ENCODE data around the gene KIF3B. TPM values are rescaled to one million over a fixed set of nuclear protein-coding genes. Genes with fewer than 3 reads are reported as not detected.

KIF3B gene
- total RNA-seq, 1 donor, result 39.4 TPM

DNA sequence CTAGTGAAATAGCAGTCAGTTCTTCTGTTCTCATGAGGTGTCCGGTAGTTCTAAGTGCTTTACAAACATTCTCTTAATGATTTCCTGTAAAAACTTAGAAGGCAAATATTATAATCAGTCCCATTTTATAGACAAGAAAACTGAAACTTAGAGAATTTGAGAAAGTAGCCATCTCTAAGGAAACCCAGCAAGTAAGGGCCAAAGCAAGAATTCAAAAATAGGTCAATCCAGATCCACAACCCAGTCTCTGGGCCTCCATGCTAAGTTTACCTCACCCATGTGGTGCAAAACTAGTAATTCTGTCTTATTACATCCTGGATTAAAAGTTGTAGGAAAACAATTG lies 53.1 kb downstream of the KIF3B start:
- TF ChIP-seq, protein P1, sequence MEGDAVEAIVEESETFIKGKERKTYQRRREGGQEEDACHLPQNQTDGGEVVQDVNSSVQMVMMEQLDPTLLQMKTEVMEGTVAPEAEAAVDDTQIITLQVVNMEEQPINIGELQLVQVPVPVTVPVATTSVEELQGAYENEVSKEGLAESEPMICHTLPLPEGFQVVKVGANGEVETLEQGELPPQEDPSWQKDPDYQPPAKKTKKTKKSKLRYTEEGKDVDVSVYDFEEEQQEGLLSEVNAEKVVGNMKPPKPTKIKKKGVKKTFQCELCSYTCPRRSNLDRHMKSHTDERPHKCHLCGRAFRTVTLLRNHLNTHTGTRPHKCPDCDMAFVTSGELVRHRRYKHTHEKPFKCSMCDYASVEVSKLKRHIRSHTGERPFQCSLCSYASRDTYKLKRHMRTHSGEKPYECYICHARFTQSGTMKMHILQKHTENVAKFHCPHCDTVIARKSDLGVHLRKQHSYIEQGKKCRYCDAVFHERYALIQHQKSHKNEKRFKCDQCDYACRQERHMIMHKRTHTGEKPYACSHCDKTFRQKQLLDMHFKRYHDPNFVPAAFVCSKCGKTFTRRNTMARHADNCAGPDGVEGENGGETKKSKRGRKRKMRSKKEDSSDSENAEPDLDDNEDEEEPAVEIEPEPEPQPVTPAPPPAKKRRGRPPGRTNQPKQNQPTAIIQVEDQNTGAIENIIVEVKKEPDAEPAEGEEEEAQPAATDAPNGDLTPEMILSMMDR (IDR thresholded peaks at IDR 0.05; ENCODE audit: extremely low read depth, low read depth, low read length), result no peak
- no peaks in the 10 kb centered on the region for H3K79me2 ChIP-seq (ENCODE audit: insufficient read depth, low read length)
- peaks cover 30% of the 10 kb centered on the region for H3K36me3 ChIP-seq (ENCODE audit: insufficient read depth, low read length)
- H3K9me3 ChIP-seq (ENCODE audit: low read depth, low read length), result no peaks in the 10 kb centered on the region
- H3K4me3 ChIP-seq (ENCODE audit: insufficient read depth, low read length), result no peak overlapping the region
- H3K27me3 ChIP-seq (ENCODE audit: insufficient read depth, low read length), result no peaks in the 10 kb centered on the region
- H3K27ac ChIP-seq (ENCODE audit: low read depth, low read length), result no peak overlapping the region
- DNase-seq (ENCODE audit: insufficient read length, low spot score, missing footprints), result no peak
- H3K4me2 ChIP-seq (ENCODE audit: insufficient read depth, low read length), result no peak overlapping the region
- H2AFZ ChIP-seq (ENCODE audit: low read length), result no peak overlapping the region
- H4K20me1 ChIP-seq (ENCODE audit: insufficient read depth, low read length), result peaks cover 8% of the 10 kb centered on the region
- H3K4me1 ChIP-seq (ENCODE audit: insufficient read depth, low read length), result peaks cover 34% of the 10 kb centered on the region

DNA sequence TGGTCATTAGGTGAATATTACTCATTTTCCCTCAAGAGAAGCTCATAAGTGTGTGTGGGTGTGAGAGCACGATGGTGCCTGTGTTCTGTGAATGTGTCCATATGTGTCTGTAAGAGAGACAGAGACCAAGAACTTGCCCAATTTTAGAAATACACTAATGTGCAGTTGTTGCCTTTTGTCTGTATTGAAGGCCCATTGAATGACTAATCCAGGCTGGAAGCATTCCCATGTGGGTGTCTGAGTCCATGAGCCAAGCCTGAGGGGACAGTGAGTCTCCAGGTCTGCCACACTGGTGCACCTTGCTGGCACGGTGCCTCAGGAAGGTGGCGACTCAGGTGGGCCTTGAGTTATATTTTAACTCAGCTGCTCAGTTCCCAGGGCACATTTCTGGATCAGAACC lies 55.2 kb downstream of the KIF3B start:
- H3K9me3 ChIP-seq (ENCODE audit: low read depth, low read length), result no peaks in the 10 kb centered on the region
- no peaks in the 10 kb centered on the region for H3K79me2 ChIP-seq (ENCODE audit: insufficient read depth, low read length)
- DNase-seq (ENCODE audit: insufficient read length, low spot score, missing footprints), result no peak
- H3K36me3 ChIP-seq (ENCODE audit: insufficient read depth, low read length), result peaks cover 30% of the 10 kb centered on the region
- H3K27me3 ChIP-seq (ENCODE audit: insufficient read depth, low read length), result no peaks in the 10 kb centered on the region
- peak overlapping the region; percentile 45 for H3K27ac ChIP-seq (ENCODE audit: low read depth, low read length)
- H4K20me1 ChIP-seq (ENCODE audit: insufficient read depth, low read length), result peaks cover 4% of the 10 kb centered on the region
- no peak overlapping the region for H3K4me2 ChIP-seq (ENCODE audit: insufficient read depth, low read length)
- TF ChIP-seq, protein P1 (IDR thresholded peaks at IDR 0.05; ENCODE audit: extremely low read depth, low read depth, low read length), result no peak
- H3K4me3 ChIP-seq (ENCODE audit: insufficient read depth, low read length), result no peak overlapping the region
- no peak overlapping the region for H2AFZ ChIP-seq (ENCODE audit: low read length)
- H3K4me1 ChIP-seq (ENCODE audit: insufficient read depth, low read length), result peaks cover 19% of the 10 kb centered on the region

DNA sequence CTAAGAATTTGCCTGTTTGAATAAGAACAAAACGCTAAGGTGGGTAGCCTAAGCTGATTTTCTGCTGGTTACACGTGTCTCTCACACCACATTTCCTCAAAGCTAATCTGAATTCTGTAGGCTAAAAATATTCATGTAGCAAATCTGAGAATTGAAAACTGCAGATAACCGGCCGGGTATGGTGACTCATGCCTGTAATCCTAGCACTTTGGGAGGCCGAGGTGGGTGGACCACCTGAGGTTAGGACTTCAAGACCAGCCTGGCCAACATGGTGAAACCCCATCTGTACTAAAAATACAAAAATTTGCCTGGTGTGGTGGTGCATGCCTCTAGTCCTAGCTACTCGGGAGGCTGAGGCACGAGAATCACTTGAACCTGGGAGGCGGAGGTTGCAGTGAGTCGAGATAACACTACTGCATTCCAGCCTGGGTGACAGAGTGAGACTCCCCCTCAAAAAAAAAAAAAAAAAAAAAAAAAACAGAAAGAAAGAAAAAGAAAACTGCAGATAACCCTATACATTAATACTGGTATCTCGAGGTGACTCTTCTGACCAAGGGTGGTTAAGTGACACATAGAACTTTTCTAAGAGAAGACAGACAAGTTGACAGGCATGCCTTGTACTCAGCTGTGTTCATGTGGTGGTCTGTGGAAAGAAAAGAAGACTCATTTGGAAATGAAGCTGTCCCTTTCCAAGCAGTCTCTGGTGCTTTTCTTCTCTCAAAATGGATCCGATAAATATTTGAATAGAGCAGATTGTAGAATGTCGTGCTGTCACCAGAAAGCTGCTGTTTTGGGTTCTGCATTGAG lies 55.9 kb downstream of the KIF3B start:
- TF ChIP-seq, protein P1 (IDR thresholded peaks at IDR 0.05; ENCODE audit: extremely low read depth, low read depth, low read length), result no peak
- Histone ChIP-seq H3K9me3 (ENCODE audit: low read depth, low read length) (no peaks in the 10 kb centered on the region), H3K27ac (ENCODE audit: low read depth, low read length) (peak overlapping the region; percentile 45), H3K4me1 (ENCODE audit: insufficient read depth, low read length) (peaks cover 17% of the 10 kb centered on the region), H3K4me2 (ENCODE audit: insufficient read depth, low read length) (no peak overlapping the region), H3K79me2 (ENCODE audit: insufficient read depth, low read length) (no peaks in the 10 kb centered on the region), H2AFZ (ENCODE audit: low read length) (no peak overlapping the region), H3K27me3 (ENCODE audit: insufficient read depth, low read length) (no peaks in the 10 kb centered on the region), H3K4me3 (ENCODE audit: insufficient read depth, low read length) (no peak overlapping the region), H3K36me3 (ENCODE audit: insufficient read depth, low read length) (peaks cover 30% of the 10 kb centered on the region), H4K20me1 (ENCODE audit: insufficient read depth, low read length) (peaks cover 4% of the 10 kb centered on the region)
- DNase-seq (ENCODE audit: insufficient read length, low spot score, missing footprints), result no peak

DNA sequence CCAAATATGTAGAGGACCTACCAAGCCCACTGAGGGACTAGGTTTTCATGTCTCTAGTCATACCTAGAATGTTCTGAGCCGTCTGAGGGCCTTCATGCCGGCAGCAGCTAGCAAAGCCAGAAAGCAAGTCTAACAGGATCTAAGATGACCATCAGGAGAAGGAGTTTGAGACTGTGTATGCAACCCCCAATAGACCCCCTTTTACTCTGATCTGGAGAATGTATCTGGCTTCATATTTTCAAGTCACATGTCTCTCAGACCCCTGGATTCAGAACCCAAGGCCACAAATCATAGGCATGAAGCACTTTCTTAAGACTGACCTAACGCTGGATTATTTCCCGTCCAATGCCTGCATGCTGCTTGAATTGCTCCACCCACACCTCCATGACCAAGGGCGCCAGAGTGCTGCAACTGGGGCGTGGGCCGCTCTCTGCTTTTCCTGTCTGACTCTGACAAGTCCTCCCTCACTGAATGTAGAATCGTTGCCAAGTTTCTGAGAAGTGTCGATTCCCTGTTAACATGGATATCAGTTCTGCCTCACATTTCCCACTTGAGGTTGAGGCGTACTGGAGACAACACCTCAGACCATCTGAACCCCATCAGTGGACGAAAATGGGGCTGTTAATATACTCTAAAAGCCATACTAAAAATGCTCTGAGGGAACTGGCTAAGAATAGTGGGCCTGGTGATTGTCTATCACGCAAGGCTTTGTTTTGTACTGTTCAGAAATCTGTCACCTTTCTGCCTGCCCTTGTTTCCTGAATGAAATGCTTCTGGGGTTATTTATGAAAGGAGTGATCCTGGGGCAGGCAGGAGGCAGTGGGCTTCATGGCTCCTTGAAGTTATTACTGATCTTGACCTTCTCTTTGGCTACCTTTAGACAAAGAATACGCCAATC lies 56.8 kb downstream of the KIF3B start:
- no peaks in the 10 kb centered on the region for H3K79me2 ChIP-seq (ENCODE audit: insufficient read depth, low read length)
- H3K9me3 ChIP-seq (ENCODE audit: low read depth, low read length), result no peaks in the 10 kb centered on the region
- peaks cover 30% of the 10 kb centered on the region for H3K36me3 ChIP-seq (ENCODE audit: insufficient read depth, low read length)
- no peak overlapping the region for H2AFZ ChIP-seq (ENCODE audit: low read length)
- no peak overlapping the region for H3K4me2 ChIP-seq (ENCODE audit: insufficient read depth, low read length)
- TF ChIP-seq, protein P1 (IDR thresholded peaks at IDR 0.05; ENCODE audit: extremely low read depth, low read depth, low read length), result no peak
- peaks cover 17% of the 10 kb centered on the region for H3K4me1 ChIP-seq (ENCODE audit: insufficient read depth, low read length)
- no peak overlapping the region for H3K27ac ChIP-seq (ENCODE audit: low read depth, low read length)
- H4K20me1 ChIP-seq (ENCODE audit: insufficient read depth, low read length), result peaks cover 4% of the 10 kb centered on the region
- no peaks in the 10 kb centered on the region for H3K27me3 ChIP-seq (ENCODE audit: insufficient read depth, low read length)
- DNase-seq (ENCODE audit: insufficient read length, low spot score, missing footprints), result no peak
- H3K4me3 ChIP-seq (ENCODE audit: insufficient read depth, low read length), result no peak overlapping the region
